GM12878 (cell line): ENCODE data around the gene DOHH. TPM values are rescaled to one million over a fixed set of nuclear protein-coding genes. Genes with fewer than 3 reads are reported as not detected.

Experiments used
- ATAC-seq: fragments of 200-7000 bp; cut with Tn5 transposase; 3 replicates; pipeline ENCODE4 v1.9.1; 2020; ENCODE audit warnings: mild to moderate bottlenecking, moderate library complexity
- BruUV-seq: library from RNA; stranded (reverse); fragments of 400-500 nt; replicated peaks from 2 replicates; lab custom pipeline; 2021; lab: Mats Ljungman, UMichigan
- CTCF ChIA-PET: fragments of 300-600 bp; sonication (Branson Sonifier 250); formaldehyde crosslinking; extraction: SDS; loops from one replicate; lab custom pipeline; 2021; ENCODE audit warnings: inconsistent platforms; lab: Yijun Ruan, JAX
- POLR2A ChIA-PET: fragments of 350-600 bp; formaldehyde crosslinking; extraction: SDS; loops from one replicate; lab custom pipeline; 2021; ENCODE audit warnings: inconsistent platforms; lab: Charles Lee
- RAD21 ChIA-PET: fragments of 300-600 bp; sonication (Branson Sonifier 250); formaldehyde crosslinking; loops from one replicate; lab custom pipeline; 2023; ENCODE audit warnings: antibody characterized with exemption; ENCODE audit not compliant: unreplicated experiment; lab: Charles Lee
- SMC1A ChIA-PET: fragments of 300-600 bp; sonication (Branson Sonifier 250); formaldehyde crosslinking; loops from one replicate; lab custom pipeline; 2023; ENCODE audit not compliant: unreplicated experiment, uncharacterized antibody; lab: Charles Lee
- DNase-seq: peaks from one replicate; pipeline ENCODE4 v3.0.0-alpha.2; 2011; ENCODE audit warnings: low read depth, low spot score
- FAIRE-seq: peaks from 3 replicates; lab custom pipeline; 2011; peaks lifted over from hg19 to GRCh38; lab: Jason Lieb, UNC
- H2AFZ ChIP-seq: 2 replicates; pipeline ENCODE4 v1.6.0; 2011; ENCODE audit warnings: low read depth, low read length, control low read depth; ENCODE audit not compliant: control insufficient read depth
- H3K27ac ChIP-seq: 2 replicates; pipeline ENCODE4 v1.5.1; 2011; ENCODE audit warnings: control low read depth; ENCODE audit not compliant: control insufficient read depth, insufficient read depth
- H3K27me3 ChIP-seq, 2 experiments: replicated peaks in 1 of 2; 2 replicates each; pipeline versions ENCODE4 v1.6.0 to v1.6.1; 2011; ENCODE audit warnings: low read length in 1 of 2; ENCODE audit not compliant: control insufficient read depth in 2 of 2, insufficient read depth in 2 of 2
- H3K36me3 ChIP-seq, 2 experiments: 2 replicates each; pipeline ENCODE4 v1.5.1; 2011; ENCODE audit warnings: low read length in 1 of 2; ENCODE audit not compliant: control insufficient read depth in 2 of 2, insufficient read depth in 2 of 2
- H3K4me1 ChIP-seq: 2 replicates; pipeline ENCODE4 v1.6.1; 2011; ENCODE audit warnings: mild to moderate bottlenecking, low read length, moderate library complexity, mixed read lengths; ENCODE audit not compliant: control insufficient read depth, insufficient read depth
- H3K4me2 ChIP-seq: 2 replicates; pipeline ENCODE4 v1.6.0; 2011; ENCODE audit warnings: control low read depth; ENCODE audit not compliant: control insufficient read depth, insufficient read depth
- H3K4me3 ChIP-seq: fragments of 200-600 bp; sonication (generic); 2 replicates; pipeline ENCODE4 v1.5.1; 2016
- H3K79me2 ChIP-seq: 2 replicates; pipeline ENCODE4 v1.6.0; 2011; ENCODE audit warnings: low read length; ENCODE audit not compliant: control insufficient read depth, insufficient read depth
- H3K9ac ChIP-seq: 2 replicates; pipeline ENCODE4 v1.8.0; 2011; ENCODE audit warnings: low read length, control low read depth, mixed read lengths; ENCODE audit not compliant: control insufficient read depth, insufficient read depth
- H3K9me3 ChIP-seq: replicated peaks from 3 replicates; pipeline ENCODE4 v1.5.1; 2011; ENCODE audit warnings: mild to moderate bottlenecking, low read length; ENCODE audit not compliant: control insufficient read depth, insufficient read depth
- H4K20me1 ChIP-seq: 2 replicates; pipeline ENCODE4 v1.6.0; 2011; ENCODE audit not compliant: control insufficient read depth, insufficient read depth
- CHD2 ChIP-seq: IDR thresholded peaks from 2 replicates; pipeline ENCODE4 v1.6.1; 2011; ENCODE audit warnings: low read depth, low read length, improper control_type of control experiment, borderline replicate concordance
- GABPA ChIP-seq: IDR thresholded peaks from 2 replicates; pipeline ENCODE4 v1.6.1; 2014; ENCODE audit warnings: antibody characterized with exemption, low read depth, mild to moderate bottlenecking, inconsistent platforms
- MYC ChIP-seq: IDR thresholded peaks from 2 replicates; pipeline ENCODE4 v1.6.1; 2011; ENCODE audit warnings: mild to moderate bottlenecking, low read length, moderate library complexity, inconsistent platforms; ENCODE audit not compliant: insufficient read depth, insufficient replicate concordance, insufficient read length, severe bottlenecking
- NFYA ChIP-seq: IDR thresholded peaks from 2 replicates; pipeline ENCODE4 v1.6.1; 2011; ENCODE audit warnings: low read depth, mild to moderate bottlenecking, low read length, improper control_type of control experiment, borderline replicate concordance
- NR2F1 ChIP-seq: fragments of 450-650 bp; conservative IDR thresholded peaks from 2 replicates; pipeline ENCODE4 v1.6.1; 2017; ENCODE audit warnings: mild to moderate bottlenecking
- RFX5 ChIP-seq: IDR thresholded peaks from 2 replicates; pipeline ENCODE4 v1.6.1; 2011; ENCODE audit warnings: low read depth, low read length, improper control_type of control experiment
- ZBTB11 ChIP-seq: fragments of 450-650 bp; formaldehyde crosslinking; IDR thresholded peaks from 2 replicates; pipeline ENCODE4 v1.5.0; 2022; ENCODE audit warnings: mild to moderate bottlenecking, missing genetic modification characterization
- WGBS: methylation state at CpG from one replicate; pipeline ENCODE4 v1.1.6; 2016; ENCODE audit warnings: low lambda C conversion rate; ENCODE audit not compliant: insufficient replicate concordance, insufficient coverage; ENCODE audit errors: missing lambda C conversion rate; 5-methylcytosine and 5-hydroxymethylcytosine counted together
- in situ Hi-C: fragments of 300-500 bp; cut with MboI; formaldehyde crosslinking; loops from 9 replicates; pipeline ENCODE4 v1.14.3; 2018; ENCODE audit warnings: mixed read lengths
- intact Hi-C: fragments of 100-400 bp; cut with micrococcal nuclease; formaldehyde crosslinking; loops from one replicate; pipeline ENCODE4 v1.14.2; 2022; ENCODE audit not compliant: unreplicated experiment
- polyA plus RNA-seq, 11 experiments: library from polyadenylated mRNA; depleted of rRNA in 4 of 11; unstranded in 6 of 11; stranded (reverse) in 5 of 11; fragments of >200 nt; fragmentation: Nextera tagmentation in 4 of 11; fragmentation: Illumina TruSeq in 1 of 11; extraction: Ambion mirVana in 4 of 11; extraction: Trizol in 1 of 11; gene quantifications; 1 replicate in 1 of 11; 2 replicates in 10 of 11; pipeline versions ENCODE4 v1.2.1 to v1.2.3, GENCODE V29; 2011 to 2016; ENCODE audit warnings: inconsistent platforms in 2 of 11, missing spikeins in 2 of 11, low read depth in 1 of 11
- total RNA-seq, 4 experiments: library from RNA; depleted of rRNA in 3 of 4; stranded (reverse); fragments of >200 nt in 3 of 4; fragmentation: Illumina TruSeq in 1 of 4; extraction: Trizol in 1 of 4; gene quantifications; 2 replicates each; pipeline versions ENCODE4 v1.2.1 to v1.2.3, GENCODE V29; 2013 to 2021
- TF ChIP-seq, protein P1 (sequence below): fragments of 450-650 bp; IDR thresholded peaks from 2 replicates; pipeline ENCODE4 v1.6.1; 2017; ENCODE audit warnings: mild to moderate bottlenecking, moderate library complexity
- TF ChIP-seq, protein P2 (sequence below): fragments of 450-650 bp; IDR thresholded peaks from 2 replicates; pipeline ENCODE4 v1.6.1; 2016; ENCODE audit warnings: mild to moderate bottlenecking, moderate library complexity, borderline replicate concordance

DOHH gene
- total and polyA plus RNA-seq, 10 of the 15 experiments (the other 5 are each of a cell fraction or from before 2014, with no cell fraction given), result 0.11 to 28.6 (median 11.7) TPM

DNA sequence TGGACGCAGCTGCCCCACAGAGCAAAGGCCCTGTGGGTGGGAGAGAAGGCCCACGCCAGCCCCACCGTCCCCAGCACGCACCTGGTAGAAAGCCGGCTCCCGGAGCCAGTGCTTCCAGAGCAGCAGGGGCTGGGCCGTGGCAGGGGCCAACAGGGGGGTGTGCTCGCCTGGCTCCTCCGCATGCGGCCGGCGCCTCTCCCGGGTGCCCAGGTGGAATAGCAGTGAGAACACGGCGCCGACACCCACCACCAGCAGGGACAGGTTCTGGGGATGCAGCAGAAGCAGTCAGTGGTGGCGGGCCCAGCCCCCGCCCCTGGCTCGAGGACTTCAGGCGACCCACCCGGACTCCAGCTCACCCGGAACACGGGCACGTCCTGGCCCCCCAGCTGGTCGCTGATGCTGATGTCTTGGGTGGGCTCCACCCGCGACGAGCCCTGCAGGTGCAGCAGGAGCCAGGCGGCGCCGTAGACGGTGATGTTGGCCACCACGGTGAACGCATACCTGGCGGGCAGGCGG lies 47.4 kb upstream of the DOHH start:
- Histone ChIP-seq H3K36me3 (peaks cover 2 to 9% of the 10 kb centered on the region in 2 experiments; a peak in 3 of 4 replicates), H3K4me2 (no peak overlapping the region), H3K27me3 (no peaks in the 10 kb centered on the region), H3K9me3 (no peaks in the 10 kb centered on the region), H3K9ac (no peak overlapping the region), H2AFZ (no peak overlapping the region), H4K20me1 (no peaks in the 10 kb centered on the region), H3K79me2 (peaks cover 4% of the 10 kb centered on the region), H3K4me3 (no peak overlapping the region), H3K27ac (no peak overlapping the region), H3K4me1 (peaks cover 5% of the 10 kb centered on the region)
- FAIRE-seq (no peak), ATAC-seq (no peak), DNase-seq (no peak)
- 96% methylated on average over 36 of the region's 36 CpGs for WGBS
- ChIA-PET RAD21 (no interaction called here), SMC1A (no interaction called here), CTCF (interaction anchor here (1.3 to 1.6 kb wide), 2 partner anchors 9 to 69 kb away, joined by 3 to 4 read pairs; partner anchors contain the start of gene TEKTIP1), POLR2A (no interaction called here)
- in situ Hi-C loops, result no loop called here
- intact Hi-C loops, result loop anchor here (5.0 kb wide), 1 partner anchor 159 kb away; the partner anchor contains the start of gene TJP3
- TF ChIP-seq NFYA, result no peak
- TF ChIP-seq, protein P1, sequence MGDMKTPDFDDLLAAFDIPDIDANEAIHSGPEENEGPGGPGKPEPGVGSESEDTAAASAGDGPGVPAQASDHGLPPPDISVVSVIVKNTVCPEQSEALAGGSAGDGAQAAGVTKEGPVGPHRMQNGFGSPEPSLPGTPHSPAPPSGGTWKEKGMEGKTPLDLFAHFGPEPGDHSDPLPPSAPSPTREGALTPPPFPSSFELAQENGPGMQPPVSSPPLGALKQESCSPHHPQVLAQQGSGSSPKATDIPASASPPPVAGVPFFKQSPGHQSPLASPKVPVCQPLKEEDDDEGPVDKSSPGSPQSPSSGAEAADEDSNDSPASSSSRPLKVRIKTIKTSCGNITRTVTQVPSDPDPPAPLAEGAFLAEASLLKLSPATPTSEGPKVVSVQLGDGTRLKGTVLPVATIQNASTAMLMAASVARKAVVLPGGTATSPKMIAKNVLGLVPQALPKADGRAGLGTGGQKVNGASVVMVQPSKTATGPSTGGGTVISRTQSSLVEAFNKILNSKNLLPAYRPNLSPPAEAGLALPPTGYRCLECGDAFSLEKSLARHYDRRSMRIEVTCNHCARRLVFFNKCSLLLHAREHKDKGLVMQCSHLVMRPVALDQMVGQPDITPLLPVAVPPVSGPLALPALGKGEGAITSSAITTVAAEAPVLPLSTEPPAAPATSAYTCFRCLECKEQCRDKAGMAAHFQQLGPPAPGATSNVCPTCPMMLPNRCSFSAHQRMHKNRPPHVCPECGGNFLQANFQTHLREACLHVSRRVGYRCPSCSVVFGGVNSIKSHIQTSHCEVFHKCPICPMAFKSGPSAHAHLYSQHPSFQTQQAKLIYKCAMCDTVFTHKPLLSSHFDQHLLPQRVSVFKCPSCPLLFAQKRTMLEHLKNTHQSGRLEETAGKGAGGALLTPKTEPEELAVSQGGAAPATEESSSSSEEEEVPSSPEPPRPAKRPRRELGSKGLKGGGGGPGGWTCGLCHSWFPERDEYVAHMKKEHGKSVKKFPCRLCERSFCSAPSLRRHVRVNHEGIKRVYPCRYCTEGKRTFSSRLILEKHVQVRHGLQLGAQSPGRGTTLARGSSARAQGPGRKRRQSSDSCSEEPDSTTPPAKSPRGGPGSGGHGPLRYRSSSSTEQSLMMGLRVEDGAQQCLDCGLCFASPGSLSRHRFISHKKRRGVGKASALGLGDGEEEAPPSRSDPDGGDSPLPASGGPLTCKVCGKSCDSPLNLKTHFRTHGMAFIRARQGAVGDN, result no peak
- TF ChIP-seq ZBTB11 (CRISPR knock-in tag), result no peak
- no peak for TF ChIP-seq MYC
- TF ChIP-seq CHD2, result no peak
- no peak for TF ChIP-seq NR2F1
- no peak for TF ChIP-seq RFX5
- TF ChIP-seq GABPA, result no peak
- TF ChIP-seq, protein P2, sequence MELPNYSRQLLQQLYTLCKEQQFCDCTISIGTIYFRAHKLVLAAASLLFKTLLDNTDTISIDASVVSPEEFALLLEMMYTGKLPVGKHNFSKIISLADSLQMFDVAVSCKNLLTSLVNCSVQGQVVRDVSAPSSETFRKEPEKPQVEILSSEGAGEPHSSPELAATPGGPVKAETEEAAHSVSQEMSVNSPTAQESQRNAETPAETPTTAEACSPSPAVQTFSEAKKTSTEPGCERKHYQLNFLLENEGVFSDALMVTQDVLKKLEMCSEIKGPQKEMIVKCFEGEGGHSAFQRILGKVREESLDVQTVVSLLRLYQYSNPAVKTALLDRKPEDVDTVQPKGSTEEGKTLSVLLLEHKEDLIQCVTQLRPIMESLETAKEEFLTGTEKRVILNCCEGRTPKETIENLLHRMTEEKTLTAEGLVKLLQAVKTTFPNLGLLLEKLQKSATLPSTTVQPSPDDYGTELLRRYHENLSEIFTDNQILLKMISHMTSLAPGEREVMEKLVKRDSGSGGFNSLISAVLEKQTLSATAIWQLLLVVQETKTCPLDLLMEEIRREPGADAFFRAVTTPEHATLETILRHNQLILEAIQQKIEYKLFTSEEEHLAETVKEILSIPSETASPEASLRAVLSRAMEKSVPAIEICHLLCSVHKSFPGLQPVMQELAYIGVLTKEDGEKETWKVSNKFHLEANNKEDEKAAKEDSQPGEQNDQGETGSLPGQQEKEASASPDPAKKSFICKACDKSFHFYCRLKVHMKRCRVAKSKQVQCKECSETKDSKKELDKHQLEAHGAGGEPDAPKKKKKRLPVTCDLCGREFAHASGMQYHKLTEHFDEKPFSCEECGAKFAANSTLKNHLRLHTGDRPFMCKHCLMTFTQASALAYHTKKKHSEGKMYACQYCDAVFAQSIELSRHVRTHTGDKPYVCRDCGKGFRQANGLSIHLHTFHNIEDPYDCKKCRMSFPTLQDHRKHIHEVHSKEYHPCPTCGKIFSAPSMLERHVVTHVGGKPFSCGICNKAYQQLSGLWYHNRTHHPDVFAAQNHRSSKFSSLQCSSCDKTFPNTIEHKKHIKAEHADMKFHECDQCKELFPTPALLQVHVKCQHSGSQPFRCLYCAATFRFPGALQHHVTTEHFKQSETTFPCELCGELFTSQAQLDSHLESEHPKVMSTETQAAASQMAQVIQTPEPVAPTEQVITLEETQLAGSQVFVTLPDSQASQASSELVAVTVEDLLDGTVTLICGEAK, result no peak
- no TSS peak for BruUV-seq
